Epidermal melanocyte (primary cell): ENCODE results near the gene AK4.
"Not testable (repeated sequence)": the region's sequence is repeated elsewhere in the genome, so short reads cannot be mapped to it uniquely, and the experiment has no call there.

Source experiments
- DNase-seq: peaks from one replicate; pipeline ENCODE4 v3.0.0; 2011; ENCODE audit warnings: low spot score; ENCODE audit not compliant: insufficient read length

AK4 gene

DNA sequence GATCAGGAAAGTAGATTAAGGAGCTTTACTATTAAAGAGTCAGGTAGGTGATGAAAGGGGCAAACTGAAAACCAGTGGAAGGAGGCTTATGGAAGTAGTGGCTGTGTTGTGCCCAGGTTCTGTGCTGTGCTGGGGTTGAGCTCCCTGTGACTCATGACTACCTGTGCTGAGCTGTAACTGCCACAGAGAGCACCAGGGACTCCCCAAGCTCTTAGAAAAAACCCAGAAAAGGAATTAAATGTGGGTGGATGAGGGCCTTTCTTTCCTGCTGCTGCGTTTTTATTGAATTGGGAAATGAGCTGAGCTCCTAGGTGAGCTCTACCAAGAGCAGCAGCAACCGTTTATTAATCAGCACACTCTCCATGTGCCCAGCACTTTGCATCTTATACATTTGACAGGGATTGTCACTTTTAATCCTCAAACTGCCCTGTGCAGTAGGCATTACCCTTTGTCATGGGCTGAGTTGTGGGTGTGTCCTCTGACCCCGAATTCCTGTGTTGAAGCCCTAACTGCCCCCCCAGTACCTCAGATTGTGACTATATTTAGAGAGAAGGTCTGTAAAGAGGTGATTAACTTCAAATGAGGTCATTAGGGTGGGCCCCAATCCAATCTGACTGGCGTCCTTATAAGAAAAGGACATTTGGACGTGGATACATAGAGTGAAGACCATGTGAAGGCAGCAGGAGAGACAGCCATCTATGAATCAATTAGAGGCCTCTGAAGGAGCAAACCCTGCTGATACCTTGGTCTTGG is 65.4 kb downstream of the AK4 start:
- DNase-seq = no peak

- no peak for DNase-seq
Measured at GRCh38 chr1:65214340-65215027, 66.5 kb downstream of the AK4 start.

GRCh38 chr1:65216989-65217388 is 69.0 kb downstream of the AK4 start:
- no peak for DNase-seq

- DNase-seq = no peak
Measured at GRCh38 chr1:65221638-65222339, 73.8 kb downstream of the AK4 start.

GRCh38 chr1:65222340-65222940 is 74.4 kb downstream of the AK4 start:
- no peak for DNase-seq

- DNase-seq = no peak
Measured at GRCh38 chr1:65224681-65225091, 76.7 kb downstream of the AK4 start.

DNA sequence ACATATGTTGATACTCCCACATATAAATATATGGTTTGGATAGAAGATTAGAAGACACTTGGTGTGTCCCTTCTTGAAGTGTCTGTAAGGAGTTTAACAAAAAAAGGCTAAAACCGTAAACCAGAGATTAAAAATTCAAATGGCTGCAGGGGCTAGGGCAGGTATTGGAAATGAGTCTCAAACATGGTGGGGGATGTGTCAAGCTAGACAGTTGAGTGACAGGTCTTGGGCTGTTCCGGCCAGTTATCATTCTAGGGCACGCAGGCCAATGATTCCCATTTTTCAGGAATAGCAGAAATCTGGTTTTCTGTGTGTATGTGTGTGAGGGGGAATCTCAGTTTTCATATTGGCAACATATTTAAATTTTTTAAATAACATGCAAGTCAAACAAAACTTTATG is 77.2 kb downstream of the AK4 start:
- DNase-seq = no peak

DNA sequence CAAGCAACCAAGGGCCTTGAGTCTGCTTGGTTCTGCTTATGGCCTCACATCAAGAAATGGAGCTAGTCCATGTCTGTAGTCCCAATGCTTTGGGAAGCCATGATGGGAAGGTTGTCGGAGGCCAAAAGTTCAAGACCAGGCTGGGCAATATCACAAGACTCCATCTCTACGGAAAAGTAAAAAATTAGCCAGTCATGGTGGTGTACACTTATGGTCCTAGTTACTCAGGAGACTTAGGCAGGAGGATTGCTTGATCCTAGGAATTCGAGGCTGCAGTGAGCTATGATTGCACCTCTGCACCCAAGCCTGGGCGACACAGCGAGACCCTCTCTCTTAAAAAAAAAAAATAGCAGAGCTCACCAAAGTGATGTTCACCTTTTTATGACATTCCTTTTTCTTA is 81.2 kb downstream of the AK4 start:
- no peak for DNase-seq

GRCh38 chr1:65229754-65230339 is 81.8 kb downstream of the AK4 start:
- DNase-seq = no peak

DNA sequence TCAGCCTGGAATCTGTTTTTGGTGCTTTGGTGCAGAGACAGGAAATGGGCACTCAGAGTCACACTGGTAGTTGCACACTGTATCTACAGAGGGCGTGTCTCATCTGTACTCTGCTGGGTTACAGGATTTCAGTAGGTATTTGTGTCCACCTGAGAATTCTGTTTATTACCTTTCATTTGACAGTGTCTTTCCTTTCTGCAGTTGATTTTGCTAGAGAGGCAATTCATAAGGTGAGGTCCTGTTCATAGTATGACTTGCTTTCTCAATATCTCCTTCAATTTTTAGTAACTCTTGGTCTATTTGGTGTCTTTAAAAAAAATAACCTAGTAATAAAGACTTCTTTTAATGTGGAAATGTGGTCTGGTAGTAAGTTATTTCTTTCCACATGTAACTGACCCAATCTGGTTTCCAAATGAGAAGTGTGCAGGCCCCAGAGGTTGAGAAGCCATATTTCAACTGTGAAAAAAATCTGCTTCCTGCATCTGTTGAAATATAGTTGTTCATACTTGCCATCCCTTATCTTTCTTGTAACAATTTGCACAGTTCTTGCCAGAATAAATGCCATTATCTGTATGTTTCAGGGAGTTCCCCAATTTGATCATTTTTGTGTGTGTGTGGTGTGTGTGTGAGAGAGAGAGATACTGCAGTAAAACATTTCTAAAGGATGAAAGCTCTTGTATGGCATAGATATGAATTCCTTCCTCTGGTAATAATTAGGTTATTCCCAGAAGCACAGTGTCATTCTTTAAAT is 82.9 kb downstream of the AK4 start:
- DNase-seq = no peak

DNA sequence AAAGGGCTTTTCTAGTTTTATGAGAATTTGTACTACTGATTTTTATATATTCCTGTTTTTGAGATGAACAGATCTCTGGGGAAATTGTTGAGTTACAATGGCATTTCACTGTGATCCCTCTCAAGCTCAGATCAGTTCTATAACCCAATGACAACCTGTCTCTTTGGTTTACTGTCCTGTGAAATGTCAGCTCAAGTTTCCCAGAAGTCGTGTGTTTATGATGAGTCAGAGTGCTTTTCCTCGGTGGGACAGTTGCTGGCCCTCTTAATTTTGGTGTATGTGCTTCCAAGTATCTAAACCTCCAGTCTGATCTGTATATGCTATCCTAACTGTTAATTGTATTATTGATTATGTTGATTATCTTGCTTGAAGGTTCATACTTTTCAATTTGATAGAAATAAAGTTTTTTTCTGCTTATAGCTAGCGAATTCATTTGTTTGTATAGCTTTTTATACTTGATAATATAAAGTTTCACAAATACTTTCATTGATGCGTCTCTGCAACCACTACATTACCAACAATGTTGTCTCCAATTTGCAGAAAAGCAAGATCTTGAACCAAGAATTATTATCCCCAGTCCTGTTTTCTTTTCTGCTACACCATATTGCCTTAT is 83.8 kb downstream of the AK4 start:
- DNase-seq = no peak

DNA sequence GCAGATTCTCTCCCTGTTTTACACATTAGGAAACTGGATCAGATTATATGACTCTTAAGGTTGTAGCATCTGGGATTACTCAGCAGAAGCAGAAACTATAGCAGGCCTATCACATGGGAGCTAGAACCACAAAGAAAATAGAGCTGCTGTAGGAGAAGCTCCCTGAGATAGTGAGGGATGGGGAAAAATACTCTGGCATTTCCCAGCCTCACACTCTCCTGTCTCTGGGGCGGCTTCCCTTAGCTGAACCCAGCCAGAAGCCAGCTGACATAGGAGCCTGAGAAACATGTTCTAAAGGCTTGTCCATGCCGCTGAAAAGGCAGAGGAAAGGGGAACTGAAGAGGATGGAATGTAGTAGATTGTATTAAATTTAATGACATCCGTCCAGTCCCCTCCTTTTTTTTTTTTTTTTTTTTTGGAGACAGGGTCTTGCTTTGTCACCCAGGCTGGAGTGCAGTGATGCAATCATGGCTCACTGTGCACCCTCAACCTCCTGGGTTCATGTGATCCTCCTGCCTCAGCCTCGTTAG is 84.5 kb downstream of the AK4 start:
- no peak for DNase-seq

GRCh38 chr1:65233782-65234181 is 85.8 kb downstream of the AK4 start:
- DNase-seq = no peak

DNA sequence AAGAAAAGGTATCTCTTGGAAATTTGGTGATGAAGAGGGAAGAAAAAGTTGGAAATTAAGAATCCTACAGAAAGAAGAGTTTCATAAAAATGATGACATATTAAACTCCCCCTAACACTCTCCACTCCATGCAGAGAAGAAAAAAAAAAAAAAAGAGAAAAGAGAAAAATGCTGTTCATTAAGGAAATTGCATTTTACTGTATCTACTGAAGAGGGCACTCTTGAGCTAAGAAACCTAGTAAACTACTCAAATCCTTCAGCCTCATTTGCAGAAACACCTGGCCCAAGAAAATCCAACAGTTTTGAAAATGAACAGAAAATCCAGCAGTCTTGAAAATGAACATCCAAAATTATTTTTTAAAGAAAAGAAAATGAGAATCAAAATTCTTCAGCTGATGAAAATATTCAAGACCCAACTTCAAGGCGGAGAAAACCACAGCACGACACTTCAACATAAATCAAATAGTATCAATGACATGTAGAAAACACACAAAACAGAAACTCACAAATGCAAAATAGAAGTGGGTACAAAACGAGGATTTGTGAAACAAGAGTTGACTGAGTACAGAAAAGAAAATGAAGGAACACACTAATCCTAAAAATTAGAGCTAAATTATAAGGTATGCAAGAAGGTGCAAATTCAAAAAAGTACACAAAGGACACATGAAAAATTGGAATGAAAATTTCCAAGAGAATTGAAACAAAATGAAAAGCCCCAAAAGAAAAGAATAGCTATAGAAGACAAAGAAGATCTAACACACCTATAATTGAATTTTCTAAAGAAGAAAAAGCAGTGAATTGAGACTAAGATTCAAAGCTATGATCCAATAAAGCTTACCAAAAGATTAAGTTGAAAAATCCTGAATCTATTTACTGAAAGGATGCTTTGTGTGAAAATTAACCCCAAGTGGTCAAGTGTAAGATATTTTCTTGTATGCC is 88.1 kb downstream of the AK4 start:
- DNase-seq = peak; percentile 39

GRCh38 chr1:65237088-65237487 is 89.1 kb downstream of the AK4 start:
- not testable (repeated sequence) for DNase-seq

DNA sequence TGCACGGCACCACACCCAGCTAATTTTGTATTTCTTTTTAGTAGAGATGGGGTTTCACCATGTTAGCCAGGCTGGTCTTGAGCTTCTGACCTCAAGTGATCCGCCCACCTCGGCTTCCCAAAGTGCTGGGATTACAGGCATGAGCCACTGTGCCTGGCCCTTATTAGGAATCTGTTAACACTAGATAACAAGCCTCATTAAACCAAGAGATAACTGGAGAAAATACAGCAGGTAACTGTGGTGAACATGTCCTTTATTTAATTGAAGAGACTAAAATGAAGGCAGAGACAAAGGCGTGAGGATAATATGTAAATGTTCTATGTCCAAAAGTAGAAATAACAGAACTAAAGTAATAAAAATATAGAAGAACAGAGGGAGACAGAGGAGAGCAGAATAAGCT is 89.5 kb downstream of the AK4 start:
- no peak for DNase-seq

GRCh38 chr1:65238010-65238409 is 90.0 kb downstream of the AK4 start:
- DNase-seq = no peak

DNA sequence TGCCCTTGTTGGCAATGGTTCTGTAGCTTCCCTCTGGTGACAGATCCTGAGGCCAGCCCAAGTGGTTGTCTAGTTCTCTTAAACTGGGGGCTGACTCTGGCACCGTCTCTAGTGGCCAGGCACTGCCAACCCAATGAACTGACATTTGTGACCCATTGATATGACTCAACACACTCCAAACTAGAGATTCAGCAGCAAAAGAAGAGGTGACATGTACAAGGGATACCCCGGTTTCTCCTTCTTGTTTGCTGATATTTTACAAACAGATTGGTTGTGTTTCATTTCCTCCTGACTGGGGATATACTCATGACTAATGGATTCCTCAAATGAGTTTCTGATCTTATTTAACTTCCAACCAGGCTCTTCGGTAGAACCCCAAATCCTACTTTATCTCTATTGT is 95.5 kb downstream of the AK4 start:
- no peak for DNase-seq

GRCh38 chr1:65245295-65245694 is 97.3 kb downstream of the AK4 start:
- DNase-seq = no peak
